HEK293 (cell line): ENCODE data around the gene PDE4D.
A peak's percentile ranks its signal among the peaks of the same experiment; 100 is the strongest.

Source experiments
- CTCF ChIA-PET: fragments of 350-600 bp; formaldehyde crosslinking; extraction: SDS; loops from one replicate; lab custom pipeline; 2021; ENCODE audit warnings: antibody characterized with exemption; lab: Yijun Ruan, JAX
- POLR2A ChIA-PET: fragments of 300-600 bp; formaldehyde crosslinking; extraction: SDS; loops from one replicate; lab custom pipeline; 2020; ENCODE audit warnings: antibody characterized with exemption, inconsistent platforms; lab: Yijun Ruan, JAX
- H3K27ac ChIP-seq: fragments of 200-500 bp; sonication (Bioruptor generic); 2 replicates; pipeline ENCODE4 v1.5.1; 2014; ENCODE audit warnings: low read depth, low read length, control low read depth, inconsistent platforms; ENCODE audit errors: extremely low read depth
- H3K36me3 ChIP-seq, 2 experiments: fragments of 200-500 bp in 1 of 2; sonication (Bioruptor generic) in 1 of 2; 1 replicate in 1 of 2; 2 replicates in 1 of 2; pipeline ENCODE4 v1.5.1; 2014 to 2017; ENCODE audit warnings: inconsistent platforms in 2 of 2, low read length in 2 of 2; ENCODE audit not compliant: control insufficient read depth in 2 of 2, insufficient read depth in 1 of 2
- H3K4me1 ChIP-seq: fragments of 200-500 bp; sonication (Bioruptor generic); 2 replicates; pipeline ENCODE4 v1.5.1; 2014; ENCODE audit warnings: mild to moderate bottlenecking, low read length, inconsistent platforms; ENCODE audit not compliant: control insufficient read depth, insufficient read depth
- H3K4me3 ChIP-seq: 2 replicates; pipeline ENCODE4 v1.5.1; 2011; ENCODE audit warnings: low read depth, mild to moderate bottlenecking, control low read depth, low read length, moderate library complexity
- H3K9me3 ChIP-seq: fragments of 200-500 bp; sonication (Bioruptor generic); 2 replicates; pipeline ENCODE4 v1.5.1; 2014; ENCODE audit warnings: low read depth, low read length, inconsistent platforms; ENCODE audit not compliant: control insufficient read depth, insufficient read depth
- ELK4 ChIP-seq: IDR thresholded peaks from 2 replicates; pipeline ENCODE4 v1.6.1; 2011; ENCODE audit warnings: mild to moderate bottlenecking, low read depth, low read length, borderline replicate concordance
- PRDM4 ChIP-seq: fragments of 450-650 bp; formaldehyde crosslinking; IDR thresholded peaks from 2 replicates; pipeline ENCODE4 v1.5.1; 2017; ENCODE audit warnings: missing biosample characterization, missing genetic modification characterization
- SCRT1 ChIP-seq: fragments of 450-650 bp; formaldehyde crosslinking; IDR thresholded peaks from 2 replicates; pipeline ENCODE4 v1.5.1; 2016; ENCODE audit warnings: missing biosample characterization, missing genetic modification characterization, borderline replicate concordance
- TCF7L2 ChIP-seq: IDR thresholded peaks from 2 replicates; pipeline ENCODE4 v1.6.1; 2011; ENCODE audit warnings: low read depth, mild to moderate bottlenecking, inconsistent platforms, low read length, moderate library complexity, borderline replicate concordance
- YY1 ChIP-seq: fragments of 450-650 bp; formaldehyde crosslinking; IDR thresholded peaks from 2 replicates; pipeline ENCODE4 v1.5.1; 2018; ENCODE audit warnings: missing biosample characterization, missing genetic modification characterization
- ZBTB11 ChIP-seq: fragments of 450-650 bp; formaldehyde crosslinking; conservative IDR thresholded peaks from 2 replicates; pipeline ENCODE4 v1.5.1; 2016; ENCODE audit warnings: low read depth, missing biosample characterization, missing genetic modification characterization
- ZBTB48 ChIP-seq: fragments of 450-650 bp; formaldehyde crosslinking; IDR thresholded peaks from 2 replicates; pipeline ENCODE4 v1.5.1; 2016; ENCODE audit warnings: missing biosample characterization, missing genetic modification characterization
- ZBTB6 ChIP-seq: fragments of 450-650 bp; formaldehyde crosslinking; IDR thresholded peaks from 2 replicates; pipeline ENCODE4 v1.5.1; 2017; ENCODE audit warnings: missing biosample characterization, missing genetic modification characterization
- ZNF223 ChIP-seq: fragments of 450-650 bp; formaldehyde crosslinking; IDR thresholded peaks from 2 replicates; pipeline ENCODE4 v1.5.1; 2016; ENCODE audit warnings: missing biosample characterization, missing genetic modification characterization
- ZNF530 ChIP-seq: fragments of 450-650 bp; formaldehyde crosslinking; IDR thresholded peaks from 2 replicates; pipeline ENCODE4 v1.5.1; 2016; ENCODE audit warnings: low read depth, missing biosample characterization, missing genetic modification characterization
- ZNF549 ChIP-seq: fragments of 450-650 bp; IDR thresholded peaks from 2 replicates; pipeline ENCODE4 v1.5.1; 2018; ENCODE audit warnings: missing biosample characterization, missing genetic modification characterization, mild to moderate bottlenecking, inconsistent platforms, moderate library complexity
- ZNF560 ChIP-seq: fragments of 450-650 bp; formaldehyde crosslinking; IDR thresholded peaks from 2 replicates; pipeline ENCODE4 v1.5.1; 2017; ENCODE audit warnings: missing biosample characterization, missing genetic modification characterization, borderline replicate concordance
- ZNF596 ChIP-seq: fragments of 450-650 bp; IDR thresholded peaks from 2 replicates; pipeline ENCODE4 v1.5.0; 2018; ENCODE audit warnings: missing biosample characterization, mild to moderate bottlenecking, missing genetic modification characterization, moderate library complexity
- ZNF654 ChIP-seq: fragments of 450-650 bp; formaldehyde crosslinking; IDR thresholded peaks from 2 replicates; pipeline ENCODE4 v1.5.1; 2016; ENCODE audit warnings: low read depth, missing biosample characterization, missing genetic modification characterization
- ZNF785 ChIP-seq: fragments of 450-650 bp; formaldehyde crosslinking; IDR thresholded peaks from 2 replicates; pipeline ENCODE4 v1.5.1; 2016; ENCODE audit warnings: missing biosample characterization, missing genetic modification characterization

Gene PDE4D

GRCh38 chr5:59222687-59223511 lies 670.6 kb downstream of the PDE4D start (continued):
- no peak for TF ChIP-seq ZNF596 (tag by site-specific recombination)
- TF ChIP-seq, all 188 proteins: peak for 13

- H3K4me3 ChIP-seq = no peak overlapping the region
- no peaks in the 10 kb centered on the region for H3K9me3 ChIP-seq
- no peak for TF ChIP-seq ZNF530 (tag by site-specific recombination)
- no peak for TF ChIP-seq ELK4
- TF ChIP-seq TCF7L2 = no peak
- no peak for TF ChIP-seq ZNF654
- no peak for TF ChIP-seq ZNF785
- no peak for TF ChIP-seq PRDM4 (tag by site-specific recombination)
- TF ChIP-seq SCRT1 (tag by site-specific recombination) = no peak
- TF ChIP-seq ZBTB6 = no peak
- no peak for TF ChIP-seq ZNF560
- TF ChIP-seq ZNF549 (tag by site-specific recombination) = no peak
- no peak for TF ChIP-seq YY1
- no peak for TF ChIP-seq ZBTB11 (tag by site-specific recombination)
- no peak for TF ChIP-seq ZNF223 (tag by site-specific recombination)
- TF ChIP-seq ZBTB48 (tag by site-specific recombination) = no peak
- H3K4me1 ChIP-seq = peaks cover 27% of the 10 kb centered on the region
- H3K27ac ChIP-seq = peak overlapping the region; percentile 17
- POLR2A ChIA-PET = no interaction called here
- no peaks in the 10 kb centered on the region for H3K36me3 ChIP-seq
- CTCF ChIA-PET = interaction anchor here (0.7 to 1.5 kb wide), 6 partner anchors 11 to 168 kb away, joined by 3 to 6 read pairs (median 4); no protein-coding TSS in a partner anchor
Observed at GRCh38 chr5:59221769-59222168, 671.8 kb downstream of the PDE4D start.
